Colon (tissue), 2 donors: ENCODE measurements around the gene USF1.
"Not testable (repeated sequence)": the region's sequence is repeated elsewhere in the genome, so short reads cannot be mapped to it uniquely, and the experiment has no call there.

Experiments used
- FAIRE-seq: peaks from 2 replicates; lab custom pipeline; 2012; peaks lifted over from hg19 to GRCh38; lab: Jason Lieb, UNC
- donor health status: control.
- donor health status: control.

USF1 gene

GRCh38 chr1:161077426-161077825 lies 31.6 kb upstream of the USF1 start:
- FAIRE-seq: no peak

- no peak for FAIRE-seq
Measured at GRCh38 chr1:161076410-161076809, 30.6 kb upstream of the USF1 start.

- no peak for FAIRE-seq
Measured at GRCh38 chr1:161074676-161075368, 29.0 kb upstream of the USF1 start.

GRCh38 chr1:161073474-161074121 lies 27.8 kb upstream of the USF1 start:
- no peak for FAIRE-seq

- FAIRE-seq: no peak
Measured at GRCh38 chr1:161072751-161073449, 27.1 kb upstream of the USF1 start.

- FAIRE-seq: no peak
Measured at GRCh38 chr1:161071886-161072371, 26.2 kb upstream of the USF1 start.

GRCh38 chr1:161070761-161071160 lies 25.0 kb upstream of the USF1 start:
- no peak for FAIRE-seq

- FAIRE-seq: no peak
Measured at GRCh38 chr1:161069731-161070270, 24.0 kb upstream of the USF1 start, which contains the start of gene ARHGAP30. Gene ARHGAP30, minus strand, starts transcription at chr1:161069891. Its CDS starts 267 bp downstream, at chr1:161069624.

- FAIRE-seq: no peak
Measured at GRCh38 chr1:161069241-161069640, 23.5 kb upstream of the USF1 start.

GRCh38 chr1:161068306-161069234 lies 22.8 kb upstream of the USF1 start:
- FAIRE-seq: no peak

- FAIRE-seq: no peak
Measured at GRCh38 chr1:161066694-161067093, 20.9 kb upstream of the USF1 start.

- not testable (repeated sequence) for FAIRE-seq
Measured at GRCh38 chr1:161065681-161066080, 19.9 kb upstream of the USF1 start.

- FAIRE-seq: not testable (repeated sequence)
Measured at GRCh38 chr1:161063936-161064335, 18.2 kb upstream of the USF1 start.

- FAIRE-seq: no peak
Measured at GRCh38 chr1:161061419-161061818, 15.6 kb upstream of the USF1 start.

GRCh38 chr1:161059293-161059692 lies 13.5 kb upstream of the USF1 start:
- FAIRE-seq: no peak

- no peak for FAIRE-seq
Measured at GRCh38 chr1:161054805-161055204, 9.0 kb upstream of the USF1 start.

GRCh38 chr1:161054232-161054631 lies 8.5 kb upstream of the USF1 start:
- no peak for FAIRE-seq

GRCh38 chr1:161052899-161053298 lies 7.1 kb upstream of the USF1 start:
- no peak for FAIRE-seq

- no peak for FAIRE-seq
Measured at GRCh38 chr1:161051219-161051618, 5.4 kb upstream of the USF1 start.

GRCh38 chr1:161048949-161049722 lies 3.4 kb upstream of the USF1 start:
- FAIRE-seq: no peak
